Amygdala (tissue), 56 donors: ENCODE measurements around the gene PRLHR.

Source experiments
- DNase-seq, 56 donors: peaks; one replicate each; lab custom pipeline; 2025; lab: John Stamatoyannopoulos, UW

Gene PRLHR

DNA sequence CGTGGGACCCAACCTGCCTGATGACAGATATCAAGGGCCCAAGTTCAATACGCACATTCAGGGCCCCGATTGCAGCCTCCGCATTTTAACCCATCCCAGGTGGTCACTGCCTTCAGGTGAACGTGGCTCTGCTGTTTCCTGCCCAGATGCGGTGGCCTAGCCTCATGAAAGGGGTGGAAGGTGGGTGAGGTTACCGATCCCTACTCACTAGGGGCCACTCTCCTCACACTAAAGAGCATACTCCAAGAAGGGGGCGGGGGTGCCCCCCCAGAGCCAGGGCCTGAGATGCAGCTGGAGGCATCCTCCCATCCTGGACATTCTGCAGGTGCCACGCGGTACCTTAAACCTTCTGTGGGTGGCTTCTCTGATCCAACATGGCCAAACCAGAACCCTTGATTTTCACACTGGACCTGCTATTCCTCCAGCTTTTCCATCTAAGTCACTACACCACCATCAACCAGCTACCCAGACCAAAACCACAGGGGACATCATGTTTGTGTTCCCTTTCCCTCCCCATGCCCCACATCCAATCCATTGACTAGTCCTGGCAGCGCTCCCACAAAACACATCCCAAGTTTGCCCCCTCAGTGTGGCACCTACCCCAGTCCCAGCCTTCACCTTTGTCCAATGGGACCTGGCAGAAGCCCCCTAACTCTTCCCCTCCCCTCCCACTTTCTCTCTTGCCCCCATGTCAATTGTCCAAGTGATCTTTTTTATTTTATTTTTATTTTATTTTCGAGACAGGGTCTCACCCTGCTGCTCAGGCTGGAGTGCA lies 30.0 kb downstream of the PRLHR start:
- no peak for DNase-seq

DNA sequence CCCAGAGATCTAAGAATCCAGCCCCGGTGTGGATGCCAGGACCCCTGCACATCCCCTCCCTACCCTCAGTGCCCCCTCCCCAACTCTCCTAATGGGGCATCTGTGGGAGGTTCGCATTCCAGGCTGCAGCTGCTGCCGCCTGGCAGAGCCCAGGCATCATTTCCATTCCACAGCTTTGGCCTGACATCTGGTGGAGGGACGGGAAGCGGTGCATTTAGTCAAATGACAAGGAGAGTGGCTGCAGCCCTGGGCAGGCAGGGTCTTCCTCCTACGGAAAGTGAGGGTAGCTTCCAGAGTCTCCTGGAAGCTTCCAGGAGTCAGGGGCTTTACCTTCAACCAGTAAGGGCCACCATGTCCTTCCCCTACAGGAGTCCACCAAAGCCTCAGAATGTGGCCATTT lies 30.8 kb downstream of the PRLHR start:
- peak in 15 of 56 donors; percentile 8 to 39 (median 24) for DNase-seq

DNA sequence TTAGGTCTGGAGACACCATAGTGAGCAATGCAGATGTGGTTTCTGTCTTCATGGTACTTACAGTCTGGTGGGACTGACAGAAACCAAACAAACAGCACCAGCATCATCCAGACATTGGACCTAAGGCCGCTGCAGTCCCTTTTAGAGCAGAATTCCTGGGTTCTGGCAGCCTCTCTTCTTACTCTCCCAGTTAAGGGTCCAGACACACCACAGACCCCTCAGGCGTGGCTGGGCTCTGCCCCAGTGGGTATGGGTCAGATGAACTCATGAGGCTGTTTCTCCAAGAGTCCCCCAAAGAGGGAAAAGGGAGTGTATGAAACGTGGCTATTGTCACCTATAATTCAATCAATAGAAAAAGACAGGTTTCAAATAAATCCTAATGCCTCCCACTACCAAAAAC lies 31.3 kb downstream of the PRLHR start:
- DNase-seq = no peak

DNA sequence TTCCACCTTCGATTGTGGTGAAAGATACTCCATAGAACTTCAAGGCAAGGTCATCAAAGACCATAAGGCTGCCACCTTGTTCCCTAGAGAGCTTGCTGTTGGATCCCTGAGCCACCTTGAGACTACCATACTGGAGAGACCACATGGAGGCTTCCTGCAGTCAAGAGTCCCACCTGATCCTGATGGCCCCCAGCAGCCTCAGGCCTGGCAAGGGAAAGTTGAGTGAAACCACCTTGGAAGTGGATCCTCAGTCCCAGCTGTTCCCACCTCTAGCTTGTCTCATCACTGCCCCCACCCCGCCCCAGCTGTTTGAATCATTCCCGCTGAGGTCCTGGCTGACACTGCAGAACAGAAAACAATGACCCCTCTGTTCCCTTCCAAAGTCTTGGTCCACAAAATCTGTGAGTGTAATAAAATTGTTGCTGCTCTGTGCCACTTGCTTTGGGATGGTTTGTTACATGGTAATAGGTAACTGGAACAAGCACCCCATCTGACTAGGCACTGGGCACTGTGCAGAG lies 32.0 kb downstream of the PRLHR start:
- no peak for DNase-seq

DNA sequence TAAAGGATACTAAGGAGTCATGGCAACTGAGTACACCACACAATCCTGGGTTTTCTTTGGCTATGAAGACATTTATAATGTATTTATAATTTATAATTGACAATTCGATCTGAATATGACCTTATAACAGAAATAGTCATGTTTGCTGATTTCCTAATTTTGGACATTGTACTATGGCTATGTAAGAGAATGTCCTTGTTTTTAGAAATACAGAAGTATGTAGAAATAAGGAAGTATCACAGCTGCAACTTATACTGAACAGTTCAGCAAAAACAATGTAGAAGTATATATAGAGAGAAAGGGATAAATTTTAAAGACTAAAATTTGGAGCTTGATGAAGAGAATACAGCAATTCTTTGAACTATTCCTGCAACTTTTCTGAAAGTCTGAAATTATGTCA lies 32.6 kb downstream of the PRLHR start:
- no peak for DNase-seq

DNA sequence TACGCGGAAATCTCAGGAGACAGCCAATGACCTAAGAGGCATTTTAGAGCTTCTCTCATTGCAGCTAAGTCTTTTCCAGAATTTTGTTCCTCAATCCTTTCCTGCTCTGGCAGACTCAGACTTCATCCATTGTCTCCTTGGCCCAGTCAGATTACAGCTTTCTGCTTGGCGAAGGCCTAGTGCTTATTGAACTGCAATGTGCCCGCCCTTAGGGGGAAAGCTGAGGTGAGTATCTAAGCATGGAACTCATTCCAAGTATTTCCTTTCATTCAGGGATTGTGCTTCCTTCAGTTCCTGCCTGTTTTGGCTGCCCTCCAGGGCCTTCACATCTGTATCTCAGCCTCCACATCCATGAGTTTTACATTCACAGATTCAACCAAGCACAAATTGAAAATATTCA lies 37.5 kb downstream of the PRLHR start:
- no peak for DNase-seq

DNA sequence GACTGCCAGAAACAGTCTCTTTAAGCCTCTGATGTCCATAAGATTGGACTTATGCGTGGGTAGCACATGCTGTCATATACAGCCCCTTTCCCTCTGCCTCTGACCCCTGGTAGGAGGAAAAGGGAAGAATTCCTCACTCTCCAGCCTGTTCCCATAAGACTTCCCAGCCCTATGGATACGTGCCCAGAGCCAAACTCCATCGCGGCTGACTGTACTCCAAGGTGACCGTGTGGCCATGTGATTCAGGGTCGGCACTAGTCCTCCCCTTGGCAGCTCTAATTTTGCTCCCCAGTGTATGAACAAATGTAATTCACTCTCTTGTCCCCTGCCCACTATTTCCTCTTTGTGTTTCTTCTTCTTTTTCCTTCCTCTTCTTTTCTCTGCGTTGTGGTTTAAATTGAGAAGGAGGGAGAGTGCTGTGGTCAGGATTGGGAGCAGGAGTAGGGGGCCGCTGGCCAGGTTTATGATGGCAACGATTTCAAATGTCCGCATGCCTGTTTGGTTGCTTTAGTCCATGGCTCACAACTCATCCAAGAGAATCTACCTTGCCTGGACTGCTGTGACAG lies 43.8 kb downstream of the PRLHR start:
- no peak for DNase-seq

DNA sequence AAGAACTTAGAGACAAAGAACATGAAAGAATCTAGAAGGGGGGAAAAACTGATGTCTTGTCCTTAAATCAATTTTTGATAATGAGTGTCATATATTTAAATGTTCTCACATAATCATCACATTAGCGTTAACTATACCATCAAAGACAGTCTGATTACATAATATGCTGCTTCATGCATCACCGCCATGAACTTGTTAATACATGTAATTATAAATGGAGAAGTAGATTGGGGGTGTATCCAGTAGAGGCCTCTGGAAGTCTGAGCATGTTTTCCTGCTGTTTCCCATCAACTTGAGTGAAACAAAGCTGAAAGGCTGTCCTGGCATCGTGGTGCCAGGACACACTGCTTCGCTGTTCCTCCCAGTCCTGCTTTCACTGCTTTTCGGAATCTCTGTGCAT lies 48.2 kb downstream of the PRLHR start:
- DNase-seq = no peak

DNA sequence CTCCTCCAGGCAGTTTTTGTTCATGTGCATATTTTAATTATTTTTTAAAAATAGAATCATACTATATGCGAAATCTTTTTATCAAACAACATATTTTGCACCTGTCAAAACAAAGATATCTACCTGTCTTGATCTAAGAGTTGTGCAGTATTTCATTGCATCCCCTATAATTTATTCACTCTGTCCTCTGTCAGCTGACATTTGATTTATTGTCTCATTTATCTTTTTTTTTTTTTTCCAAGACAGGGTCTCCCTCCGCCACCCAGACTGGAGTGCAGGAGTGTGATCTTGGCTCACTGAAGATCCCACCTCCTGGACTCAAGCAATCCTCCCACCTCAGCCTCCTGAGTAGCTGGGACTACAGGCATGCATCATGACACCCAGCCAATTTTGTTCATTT lies 49.0 kb downstream of the PRLHR start:
- DNase-seq = no peak

DNA sequence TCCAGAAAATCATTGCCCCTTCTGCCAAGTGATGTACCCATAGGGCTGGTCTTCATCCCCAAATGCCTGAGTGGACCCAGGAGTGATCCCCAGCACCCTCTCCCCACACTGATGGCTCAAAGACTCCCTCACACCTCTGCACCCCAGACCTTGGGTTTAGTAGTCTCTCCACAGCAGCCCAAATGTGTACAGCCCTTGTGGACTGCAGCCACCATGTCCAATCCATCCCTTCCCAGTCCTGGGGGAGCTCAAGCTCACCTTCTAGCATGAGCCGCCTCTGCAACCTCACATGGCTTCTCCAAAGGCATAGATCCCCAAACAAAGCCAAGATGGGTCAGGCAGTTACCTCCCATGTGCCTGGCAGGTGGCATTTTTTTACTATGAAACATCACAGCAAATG lies 50.1 kb downstream of the PRLHR start:
- DNase-seq = no peak

DNA sequence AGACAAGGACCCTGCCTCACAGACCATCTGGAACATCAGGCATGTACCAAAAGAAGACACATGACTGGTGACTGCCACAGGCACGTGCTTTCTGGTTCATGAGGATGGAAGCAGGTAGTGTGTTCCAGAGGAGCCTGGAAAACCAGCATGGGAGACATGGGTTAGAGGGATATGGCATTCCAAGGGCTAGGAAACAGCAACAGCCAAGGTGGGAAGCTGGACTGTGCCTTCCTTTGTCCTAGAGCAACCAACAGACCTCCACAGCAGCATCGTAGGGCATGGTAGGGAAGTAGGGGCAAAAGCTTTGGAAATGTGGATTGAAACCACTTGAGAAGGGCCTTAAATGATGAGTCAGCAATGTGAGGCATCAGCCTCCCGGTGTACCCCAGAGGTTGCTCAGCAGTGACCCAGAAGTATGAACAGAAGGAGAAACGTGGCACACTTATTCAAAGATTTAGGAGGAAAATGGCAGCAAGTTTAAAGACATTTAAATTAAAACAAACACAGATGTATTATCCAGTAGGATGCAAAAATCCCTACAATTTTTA lies 51.0 kb downstream of the PRLHR start:
- no peak for DNase-seq

DNA sequence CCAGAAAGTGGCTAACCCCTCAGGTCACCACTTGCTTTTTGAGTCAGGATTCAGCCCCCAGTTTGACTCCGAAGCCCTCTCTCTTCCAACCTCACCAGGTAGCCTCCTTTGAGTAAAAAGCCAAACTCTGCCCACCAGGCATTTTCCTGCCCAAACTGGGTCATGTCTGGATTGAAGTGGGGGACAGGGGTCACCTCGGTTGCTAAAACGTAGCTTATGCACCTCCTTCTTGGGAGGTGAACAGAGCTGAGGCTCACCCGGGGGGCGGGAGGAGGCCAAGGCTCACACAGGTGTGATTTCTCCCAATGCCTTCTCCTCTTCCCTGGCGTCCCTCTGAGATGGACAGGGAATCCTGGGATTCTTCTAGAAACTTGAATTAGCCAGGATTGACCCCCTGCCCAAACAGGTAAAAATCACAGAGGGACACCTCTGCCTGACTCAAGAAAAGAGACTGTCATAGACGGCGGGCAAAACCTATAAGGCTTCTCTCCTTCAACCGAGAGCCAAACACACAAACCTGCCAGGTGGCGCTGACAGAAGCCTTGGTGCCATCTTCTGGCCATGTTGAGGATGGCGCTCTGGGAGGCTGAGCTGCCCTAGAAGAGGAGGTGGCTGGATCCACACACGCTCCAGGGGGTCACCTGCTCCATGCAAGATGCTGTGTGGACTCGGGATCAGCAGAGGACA lies 51.6 kb downstream of the PRLHR start:
- peak in 12 of 56 donors; percentile 3 to 36 (median 18) for DNase-seq

DNA sequence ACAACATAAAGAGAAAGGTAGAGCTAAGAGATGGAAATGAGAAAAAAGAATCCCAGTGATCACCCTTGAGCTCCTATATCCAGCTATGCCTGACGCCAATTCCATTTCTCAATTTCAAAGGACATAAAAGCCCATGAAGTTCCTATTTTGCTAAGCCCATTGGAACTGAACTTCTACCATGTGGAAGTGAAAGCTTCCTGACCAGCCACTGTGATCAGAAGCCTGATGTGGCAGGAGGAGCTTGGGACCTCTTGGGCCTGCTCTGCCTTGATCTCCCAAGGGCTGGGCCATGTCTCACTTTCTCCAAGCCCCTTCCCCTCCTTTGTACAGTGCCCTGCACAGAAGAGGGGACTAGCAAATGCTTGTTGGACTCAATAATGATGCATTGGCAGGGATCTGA lies 52.7 kb downstream of the PRLHR start:
- DNase-seq = no peak

DNA sequence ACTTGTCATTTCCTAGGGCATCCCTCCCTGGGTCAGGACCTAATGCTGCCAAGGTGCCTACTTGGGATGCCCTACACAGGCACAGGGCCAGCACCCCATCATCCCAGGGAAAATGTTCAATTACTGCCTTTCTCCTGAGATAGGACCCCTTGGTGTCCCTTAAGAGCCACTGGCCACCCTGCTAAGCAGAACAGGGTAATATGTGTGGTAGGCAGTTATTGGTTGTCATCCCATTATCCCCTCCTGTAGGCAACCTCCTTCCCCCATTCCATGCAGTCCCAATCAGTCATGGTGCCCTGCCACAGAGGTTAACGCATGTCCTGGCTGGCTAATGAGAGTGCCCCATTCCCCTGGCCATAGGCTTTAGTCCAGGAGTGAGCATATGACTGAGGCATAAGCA lies 53.2 kb downstream of the PRLHR start:
- DNase-seq = no peak

DNA sequence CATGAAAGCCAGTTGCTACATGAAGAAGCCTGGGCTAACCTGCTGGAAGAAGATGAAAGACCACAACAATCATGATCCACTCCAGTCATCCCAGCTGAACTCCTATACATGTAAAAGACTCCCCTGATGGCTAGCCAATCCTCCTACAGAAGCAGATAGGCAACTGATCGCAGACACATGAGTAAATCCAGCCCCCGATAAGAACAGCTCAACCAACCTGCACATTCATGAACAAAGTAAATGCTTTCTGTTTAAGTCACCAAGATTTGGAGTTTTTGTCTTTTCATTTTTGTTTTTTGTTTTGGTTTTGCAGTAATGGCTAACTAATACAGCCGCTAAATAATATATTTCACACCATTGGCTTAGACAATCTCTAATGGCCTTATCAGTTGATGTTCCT lies 53.7 kb downstream of the PRLHR start:
- no peak for DNase-seq
